KMS-11 (cell line): ENCODE results near the gene RBM44.

Experiments used
- H2AFZ ChIP-seq: fragments of 200-600 bp; sonication (generic); 2 replicates; pipeline ENCODE4 v1.6.1; 2016; ENCODE audit warnings: antibody characterized with exemption, mixed run types, low read depth
- H3K27ac ChIP-seq: fragments of 200-600 bp; sonication (generic); 2 replicates; pipeline ENCODE4 v1.6.1; 2016; ENCODE audit warnings: mild to moderate bottlenecking, mixed run types
- H3K27me3 ChIP-seq: fragments of 200-600 bp; sonication (generic); 2 replicates; pipeline ENCODE4 v1.6.1; 2017; ENCODE audit warnings: mild to moderate bottlenecking, low read depth, mixed run types, moderate library complexity; ENCODE audit not compliant: insufficient read depth
- H3K36me3 ChIP-seq: fragments of 200-600 bp; sonication (generic); 2 replicates; pipeline ENCODE4 v1.6.1; 2017; ENCODE audit warnings: mild to moderate bottlenecking, mixed run types; ENCODE audit not compliant: insufficient read depth
- H3K4me1 ChIP-seq: fragments of 200-600 bp; sonication (generic); 2 replicates; pipeline ENCODE4 v1.6.1; 2016; ENCODE audit warnings: mild to moderate bottlenecking, low read depth, mixed run types; ENCODE audit not compliant: poor library complexity, severe bottlenecking
- H3K4me2 ChIP-seq: fragments of 200-600 bp; sonication (generic); 2 replicates; pipeline ENCODE4 v1.7.0; 2016; ENCODE audit warnings: mild to moderate bottlenecking, mixed run types
- H3K4me3 ChIP-seq: fragments of 200-600 bp; sonication (generic); IDR thresholded peaks from 2 replicates; pipeline ENCODE4 v1.6.1; 2017; ENCODE audit warnings: low read depth, low read length, mixed read lengths; ENCODE audit not compliant: insufficient read depth
- H3K79me2 ChIP-seq: fragments of 200-600 bp; sonication (generic); 2 replicates; pipeline ENCODE4 v1.6.1; 2016; ENCODE audit warnings: low read depth, mixed run types; ENCODE audit not compliant: insufficient read depth
- H3K9ac ChIP-seq: fragments of 200-600 bp; sonication (generic); 2 replicates; pipeline ENCODE4 v1.6.1; 2016; ENCODE audit warnings: mild to moderate bottlenecking, mixed run types
- H4K20me1 ChIP-seq: fragments of 200-600 bp; sonication (generic); 2 replicates; pipeline ENCODE4 v1.6.1; 2016; ENCODE audit warnings: mild to moderate bottlenecking, mixed run types; ENCODE audit not compliant: insufficient read depth
- TF ChIP-seq, protein P1 (sequence below): fragments of 200-600 bp; sonication (generic); conservative IDR thresholded peaks from 2 replicates; pipeline ENCODE4 v1.6.1; 2017; ENCODE audit warnings: low read depth, mild to moderate bottlenecking, antibody characterized with exemption, low read length, moderate library complexity, mixed read lengths

The RBM44 gene

DNA sequence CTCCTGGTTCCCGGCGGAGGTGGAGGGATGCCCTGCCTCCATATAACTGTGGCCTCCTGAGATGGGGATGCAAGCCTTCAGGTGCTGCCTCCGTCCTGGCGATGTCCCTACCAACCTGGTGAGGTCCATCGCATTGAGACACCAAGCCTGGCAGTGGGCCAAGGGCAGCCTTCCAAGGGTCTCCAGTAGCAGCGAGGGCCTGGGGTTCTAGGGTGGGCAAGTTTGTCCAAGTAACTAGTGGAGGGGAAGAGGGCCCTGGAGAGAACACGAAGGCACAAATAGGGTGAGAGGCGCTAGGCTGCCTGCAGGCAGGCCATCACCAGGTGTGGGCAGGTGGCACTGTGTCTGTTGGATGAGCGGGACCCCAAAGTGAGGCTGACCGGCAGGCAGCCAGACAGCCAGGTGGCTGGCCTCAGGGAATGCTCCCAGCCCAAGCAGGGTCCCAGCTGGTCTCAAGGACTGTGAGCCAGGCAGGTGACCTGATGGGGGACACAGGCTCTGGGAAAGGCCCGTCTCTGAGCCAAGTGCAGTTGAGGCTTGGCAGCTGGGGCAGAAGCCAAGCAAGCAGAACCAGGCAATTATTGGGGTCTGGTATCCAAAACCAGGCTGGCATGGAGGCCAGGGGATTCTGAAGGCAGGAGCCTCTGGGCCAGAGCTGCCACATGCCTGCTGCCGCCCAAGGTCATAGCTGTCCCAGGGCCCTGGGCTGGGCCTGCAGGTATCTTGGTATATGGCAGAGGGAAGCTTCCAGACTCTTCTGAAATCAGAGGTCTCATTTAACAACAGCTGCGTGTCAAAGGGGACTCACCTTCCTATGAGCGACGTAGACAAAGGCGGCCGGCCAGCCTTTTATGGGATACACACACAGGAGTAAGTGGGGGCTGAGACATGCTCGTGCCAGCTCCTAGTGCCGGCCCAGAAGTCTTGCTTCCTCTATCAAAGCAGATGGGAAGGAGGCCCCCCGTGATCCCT, 84.2 kb downstream of the RBM44 start:
- Histone ChIP-seq H3K27me3 (no peaks in the 10 kb centered on the region), H3K36me3 (no peaks in the 10 kb centered on the region), H3K27ac (no peak overlapping the region), H2AFZ (no peak overlapping the region), H3K9ac (no peak overlapping the region), H3K4me2 (no peak overlapping the region), H4K20me1 (no peaks in the 10 kb centered on the region), H3K79me2 (no peaks in the 10 kb centered on the region), H3K4me1 (no peaks in the 10 kb centered on the region), H3K4me3 (no peak overlapping the region)
- TF ChIP-seq, protein P1, sequence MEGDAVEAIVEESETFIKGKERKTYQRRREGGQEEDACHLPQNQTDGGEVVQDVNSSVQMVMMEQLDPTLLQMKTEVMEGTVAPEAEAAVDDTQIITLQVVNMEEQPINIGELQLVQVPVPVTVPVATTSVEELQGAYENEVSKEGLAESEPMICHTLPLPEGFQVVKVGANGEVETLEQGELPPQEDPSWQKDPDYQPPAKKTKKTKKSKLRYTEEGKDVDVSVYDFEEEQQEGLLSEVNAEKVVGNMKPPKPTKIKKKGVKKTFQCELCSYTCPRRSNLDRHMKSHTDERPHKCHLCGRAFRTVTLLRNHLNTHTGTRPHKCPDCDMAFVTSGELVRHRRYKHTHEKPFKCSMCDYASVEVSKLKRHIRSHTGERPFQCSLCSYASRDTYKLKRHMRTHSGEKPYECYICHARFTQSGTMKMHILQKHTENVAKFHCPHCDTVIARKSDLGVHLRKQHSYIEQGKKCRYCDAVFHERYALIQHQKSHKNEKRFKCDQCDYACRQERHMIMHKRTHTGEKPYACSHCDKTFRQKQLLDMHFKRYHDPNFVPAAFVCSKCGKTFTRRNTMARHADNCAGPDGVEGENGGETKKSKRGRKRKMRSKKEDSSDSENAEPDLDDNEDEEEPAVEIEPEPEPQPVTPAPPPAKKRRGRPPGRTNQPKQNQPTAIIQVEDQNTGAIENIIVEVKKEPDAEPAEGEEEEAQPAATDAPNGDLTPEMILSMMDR = no peak

DNA sequence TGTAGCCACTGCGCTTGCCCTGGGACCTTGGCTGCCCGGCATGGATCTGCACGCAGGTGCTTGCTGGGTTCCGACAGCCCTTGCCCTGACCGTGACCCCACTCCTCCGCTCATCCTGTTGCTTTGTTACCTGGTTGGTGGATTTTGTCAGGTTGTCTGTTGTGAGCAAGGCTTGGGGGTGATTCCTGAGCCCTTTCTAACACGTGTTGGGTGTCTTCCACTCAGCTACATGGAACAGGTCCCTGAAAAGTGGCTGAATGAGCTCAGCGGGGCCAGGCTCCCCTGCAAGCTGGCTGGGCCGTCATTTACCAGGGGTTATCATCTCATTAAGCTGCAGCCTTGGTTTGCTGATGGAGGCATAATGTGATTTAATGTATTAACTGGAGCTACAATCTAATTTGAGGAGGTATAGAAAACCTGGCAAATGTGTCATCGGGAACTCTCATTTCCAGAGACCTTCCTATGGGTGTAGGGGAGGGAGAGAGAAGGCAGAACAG, 85.4 kb downstream of the RBM44 start:
- Histone ChIP-seq H3K27me3 (no peaks in the 10 kb centered on the region), H3K9ac (no peak overlapping the region), H3K79me2 (no peaks in the 10 kb centered on the region), H3K4me1 (no peaks in the 10 kb centered on the region), H4K20me1 (no peaks in the 10 kb centered on the region), H3K4me3 (no peak overlapping the region), H3K27ac (no peak overlapping the region), H3K4me2 (no peak overlapping the region), H3K36me3 (no peaks in the 10 kb centered on the region), H2AFZ (no peak overlapping the region)
- TF ChIP-seq, protein P1 = no peak

DNA sequence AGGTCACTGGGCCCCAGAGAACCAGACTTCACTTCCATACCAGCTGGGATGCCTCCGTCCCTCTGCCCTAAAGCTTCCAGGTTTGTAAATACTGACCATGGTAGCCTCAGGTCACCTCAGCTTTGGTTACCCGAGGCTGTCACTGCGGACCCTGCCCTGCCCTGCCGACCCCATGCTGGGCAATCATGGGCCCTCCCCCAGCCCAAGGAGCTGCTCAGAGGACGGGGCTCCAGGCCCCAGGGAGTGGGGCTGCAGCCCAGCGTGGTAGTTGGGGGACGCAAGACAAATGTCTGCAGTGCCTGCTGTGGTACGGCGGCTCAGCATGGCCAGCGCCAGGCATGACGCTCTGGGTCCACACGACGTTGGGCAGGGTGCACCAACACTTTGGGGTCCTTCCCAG, 86.1 kb downstream of the RBM44 start:
- H3K27me3 ChIP-seq = no peaks in the 10 kb centered on the region
- no peak overlapping the region for H3K4me2 ChIP-seq
- H3K27ac ChIP-seq = no peak overlapping the region
- H2AFZ ChIP-seq = no peak overlapping the region
- no peaks in the 10 kb centered on the region for H3K36me3 ChIP-seq
- H3K9ac ChIP-seq = no peak overlapping the region
- H4K20me1 ChIP-seq = no peaks in the 10 kb centered on the region
- no peaks in the 10 kb centered on the region for H3K4me1 ChIP-seq
- no peaks in the 10 kb centered on the region for H3K79me2 ChIP-seq
- TF ChIP-seq, protein P1 = no peak
- no peak overlapping the region for H3K4me3 ChIP-seq

DNA sequence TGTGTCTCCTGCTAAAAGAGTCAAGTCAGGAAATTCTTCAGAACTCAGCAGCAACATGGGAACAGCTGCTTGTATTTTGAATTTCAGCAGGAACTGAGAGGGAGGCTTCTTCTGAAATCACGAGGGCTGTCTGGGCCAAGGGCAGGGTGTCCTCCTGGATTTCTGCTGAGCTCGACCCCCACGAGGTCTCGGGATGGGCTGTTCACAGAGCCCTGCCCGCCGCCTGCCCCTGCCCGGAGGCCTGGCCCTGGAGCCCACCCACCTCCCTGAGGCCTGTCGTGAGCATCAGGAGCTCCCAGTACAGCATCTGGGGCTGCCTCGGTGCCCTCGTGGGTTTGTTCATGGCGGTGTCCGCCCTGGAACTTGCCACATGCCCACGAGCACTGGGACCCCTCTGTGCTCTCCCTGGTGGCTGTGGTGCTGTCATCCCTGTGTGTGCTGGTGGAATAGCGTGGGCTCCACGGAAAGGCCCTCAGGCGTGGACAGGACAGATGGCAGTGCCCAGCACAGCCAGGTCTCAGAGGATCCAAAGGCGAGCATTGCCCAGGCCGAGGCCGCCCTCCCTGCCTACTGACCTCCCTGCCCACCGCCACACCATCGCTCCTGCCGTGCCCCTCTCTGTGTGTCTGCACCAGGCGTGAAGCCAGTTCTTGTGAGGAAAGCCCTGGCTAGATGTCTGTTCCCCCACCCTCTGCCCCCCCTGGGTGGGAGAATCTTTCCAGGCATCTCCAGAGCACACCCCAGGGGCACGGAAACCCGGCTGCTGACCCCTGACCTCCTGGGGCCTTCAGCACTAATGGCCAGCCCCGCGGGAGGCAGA, 86.7 kb downstream of the RBM44 start:
- Histone ChIP-seq H3K9ac (no peak overlapping the region), H3K36me3 (no peaks in the 10 kb centered on the region), H4K20me1 (no peaks in the 10 kb centered on the region), H3K4me2 (no peak overlapping the region), H3K27me3 (no peaks in the 10 kb centered on the region), H2AFZ (no peak overlapping the region), H3K4me3 (no peak overlapping the region), H3K79me2 (no peaks in the 10 kb centered on the region), H3K4me1 (no peaks in the 10 kb centered on the region), H3K27ac (no peak overlapping the region)
- TF ChIP-seq, protein P1 = no peak
